NOMO-1 treated with dmso at 0.1 percent for 144 hours (cell line): Measurements from ENCODE around the gene CARD16.
"Not testable (repeated sequence)": the region's sequence is repeated elsewhere in the genome, so short reads cannot be mapped to it uniquely, and the experiment has no call there.

ENCODE experiments used
- DNase-seq: peaks from one replicate; lab custom pipeline; 2025; ENCODE audit not compliant: unreplicated experiment; lab: John Stamatoyannopoulos, UW

CARD16 gene

GRCh38 chr11:105044557-105045524, at the start of gene CARD16:
CARD16 (minus strand) TSS chr11:105045335; CDS start chr11:105045297, 38 bp downstream.
- DNase-seq, result peak; percentile 44

GRCh38 chr11:105092256-105093239, 47.4 kb upstream of the CARD16 start:
- DNase-seq, result no peak

- no peak for DNase-seq
Observed at GRCh38 chr11:105081412-105082150, 36.4 kb upstream of the CARD16 start.

- not testable (repeated sequence) for DNase-seq
Observed at GRCh38 chr11:105080171-105080906, 35.2 kb upstream of the CARD16 start.

GRCh38 chr11:105078283-105078682, 33.1 kb upstream of the CARD16 start:
- no peak for DNase-seq

- DNase-seq, result not testable (repeated sequence)
Observed at GRCh38 chr11:105077141-105077790, 32.1 kb upstream of the CARD16 start.

GRCh38 chr11:105074166-105074530, 29.0 kb upstream of the CARD16 start:
- no peak for DNase-seq

GRCh38 chr11:105073456-105074165, 28.5 kb upstream of the CARD16 start:
- DNase-seq, result no peak

- not testable (repeated sequence) for DNase-seq
Observed at GRCh38 chr11:105072080-105072479, 26.9 kb upstream of the CARD16 start.

- DNase-seq, result no peak
Observed at GRCh38 chr11:105071089-105071732, 26.1 kb upstream of the CARD16 start.

GRCh38 chr11:105070306-105070705, 25.2 kb upstream of the CARD16 start:
- no peak for DNase-seq

GRCh38 chr11:105069749-105070148, 24.6 kb upstream of the CARD16 start:
- not testable (repeated sequence) for DNase-seq

GRCh38 chr11:105063245-105063941, 18.3 kb upstream of the CARD16 start:
- not testable (repeated sequence) for DNase-seq

GRCh38 chr11:105057432-105057831, 12.3 kb upstream of the CARD16 start:
- no peak for DNase-seq

- no peak for DNase-seq
Observed at GRCh38 chr11:105056446-105056845, 11.3 kb upstream of the CARD16 start.

- peak; percentile 64 for DNase-seq
Observed at GRCh38 chr11:105054723-105055493, 9.8 kb upstream of the CARD16 start.

- no peak for DNase-seq
Observed at GRCh38 chr11:105052487-105052886, 7.4 kb upstream of the CARD16 start.
